NCI-H1092 (cell line): Measurements from ENCODE around the gene PPP6R1.

Source experiments
- DNase-seq: peaks from one replicate; lab custom pipeline; 2025; lab: John Stamatoyannopoulos, UW

PPP6R1 gene

GRCh38 chr19:55181740-55182139 is 77.1 kb downstream of the PPP6R1 start:
- DNase-seq, result no peak
